Germinal center (tissue), 1 donor: ENCODE measurements around the gene CFAP68.

ENCODE experiments used
- DNase-seq: peaks from one replicate; pipeline ENCODE4 v3.0.0; 2012; ENCODE audit warnings: mixed read lengths, low spot score

CFAP68 gene

DNA sequence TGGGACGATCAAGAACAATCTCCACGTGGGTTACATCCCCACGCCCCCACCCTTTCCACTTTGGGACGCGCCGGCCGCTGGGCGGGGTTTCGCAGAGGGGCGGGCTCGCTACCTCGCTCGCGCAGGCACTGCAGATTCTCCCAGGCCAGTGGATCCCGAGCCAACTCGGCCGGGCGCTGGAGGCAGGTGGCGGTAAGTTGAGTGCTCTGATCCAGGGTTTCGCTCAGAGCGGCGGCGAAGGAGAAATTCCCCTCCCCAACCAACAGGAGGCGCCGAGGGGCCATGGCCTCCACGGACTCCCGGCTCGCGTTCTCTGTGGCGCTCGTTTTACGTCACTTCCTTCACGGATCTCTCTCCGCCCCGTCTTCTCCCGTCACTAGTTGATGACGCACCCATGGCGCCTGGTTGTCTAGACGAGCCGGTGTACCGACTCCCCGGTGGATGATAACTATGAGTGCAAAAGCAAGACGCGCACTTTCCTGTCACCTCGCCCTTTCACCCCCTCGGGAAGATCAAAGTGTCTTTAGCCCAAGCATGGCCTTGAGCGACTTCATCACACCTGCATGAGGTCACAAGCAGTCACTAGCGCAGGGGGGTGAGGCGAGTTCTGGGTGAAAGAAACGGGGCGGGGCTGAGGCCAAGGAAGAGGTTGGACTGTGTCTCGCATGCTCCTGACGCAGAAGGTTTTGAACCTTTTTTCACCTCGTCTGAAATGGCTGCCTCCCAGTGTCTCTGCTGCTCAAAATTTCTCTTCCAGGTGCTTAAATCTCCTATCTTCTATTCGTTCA lies at the start of gene CFAP68, which contains the start of gene FDXACB1:
Gene CFAP68, plus strand, starts transcription at position 693 of the 788 bp plus-strand sequence. Its CDS starts 20 bp downstream, at position 713.
Gene FDXACB1, minus strand, starts transcription at position 317 of the 788 bp plus-strand sequence. Its CDS starts 33 bp downstream, at position 284.
- peak; percentile 94 for DNase-seq

- no peak for DNase-seq
Observed at GRCh38 chr11:111833524-111833923, 45.8 kb upstream of the CFAP68 start.

DNA sequence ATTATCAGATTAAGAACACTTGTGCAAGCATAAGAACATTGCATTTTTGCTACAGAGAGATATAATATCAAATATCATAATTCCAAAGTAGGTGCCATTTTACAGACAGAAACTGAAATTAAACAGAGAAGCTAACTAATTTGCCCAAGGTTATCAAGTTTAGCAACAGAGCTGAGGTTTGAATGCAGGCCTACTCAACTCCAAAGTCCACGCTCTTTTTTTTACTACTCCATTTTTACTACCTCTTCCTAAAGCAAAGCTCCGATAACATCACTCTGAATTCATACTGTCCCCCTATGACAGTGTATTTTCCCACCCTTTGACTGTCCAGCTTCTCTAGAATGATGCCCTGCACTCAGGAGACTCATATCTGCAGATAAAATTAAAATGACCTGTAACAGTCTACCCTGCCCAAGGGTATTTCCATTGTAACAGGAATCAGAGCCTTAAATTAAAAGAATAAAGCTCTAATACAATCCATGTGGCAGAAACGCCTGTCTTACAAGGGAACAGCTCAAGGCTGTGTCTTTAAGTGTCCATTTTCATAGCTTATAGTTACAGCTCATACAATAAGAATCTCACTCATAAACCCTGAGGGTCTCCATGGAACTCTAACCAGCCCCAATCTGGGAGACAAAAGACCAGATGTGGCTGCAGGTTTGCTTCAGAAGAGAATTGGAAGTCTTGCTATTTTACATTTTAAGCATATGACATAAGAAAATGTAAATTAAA lies 44.7 kb upstream of the CFAP68 start:
- DNase-seq, result no peak

DNA sequence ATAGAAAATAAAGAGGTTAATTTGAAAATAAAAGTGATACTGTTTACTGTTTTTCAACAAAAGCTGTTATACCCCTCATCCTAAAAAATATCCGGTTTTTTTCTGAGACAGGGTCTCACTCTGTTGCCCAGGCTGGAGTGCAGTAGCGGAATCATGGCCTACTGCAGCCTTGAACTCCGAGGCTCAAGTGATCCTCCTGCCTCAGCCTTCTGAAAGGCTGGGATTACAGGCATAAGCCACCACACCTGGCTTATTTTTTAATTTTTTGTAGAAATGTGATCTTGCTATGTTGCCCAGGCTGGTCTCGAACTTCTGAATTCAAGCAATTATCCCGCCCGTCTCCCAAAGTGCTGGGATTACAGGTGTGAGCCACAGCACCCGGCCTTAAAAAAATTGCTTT lies 43.7 kb upstream of the CFAP68 start:
- no peak for DNase-seq

DNA sequence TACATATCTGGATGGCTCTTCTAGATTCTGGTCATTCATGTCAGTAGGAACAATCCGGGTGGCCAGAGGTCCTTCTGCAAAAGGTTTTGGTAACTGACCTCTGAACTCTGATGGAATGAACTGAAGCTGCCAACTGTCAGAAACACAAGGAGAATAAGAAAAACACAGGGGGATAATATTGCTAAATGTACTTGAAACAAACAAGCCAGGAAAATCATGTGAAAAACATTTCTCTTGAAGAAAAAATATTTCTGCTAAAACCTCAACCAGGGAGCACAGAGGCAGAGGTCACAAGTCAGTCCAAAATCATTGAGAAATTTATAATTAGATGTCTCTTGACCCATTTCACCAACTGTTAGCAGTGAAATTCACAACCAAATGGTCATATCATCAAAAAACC lies 43.2 kb upstream of the CFAP68 start:
- no peak for DNase-seq

GRCh38 chr11:111836721-111837120 lies 42.6 kb upstream of the CFAP68 start:
- no peak for DNase-seq

DNA sequence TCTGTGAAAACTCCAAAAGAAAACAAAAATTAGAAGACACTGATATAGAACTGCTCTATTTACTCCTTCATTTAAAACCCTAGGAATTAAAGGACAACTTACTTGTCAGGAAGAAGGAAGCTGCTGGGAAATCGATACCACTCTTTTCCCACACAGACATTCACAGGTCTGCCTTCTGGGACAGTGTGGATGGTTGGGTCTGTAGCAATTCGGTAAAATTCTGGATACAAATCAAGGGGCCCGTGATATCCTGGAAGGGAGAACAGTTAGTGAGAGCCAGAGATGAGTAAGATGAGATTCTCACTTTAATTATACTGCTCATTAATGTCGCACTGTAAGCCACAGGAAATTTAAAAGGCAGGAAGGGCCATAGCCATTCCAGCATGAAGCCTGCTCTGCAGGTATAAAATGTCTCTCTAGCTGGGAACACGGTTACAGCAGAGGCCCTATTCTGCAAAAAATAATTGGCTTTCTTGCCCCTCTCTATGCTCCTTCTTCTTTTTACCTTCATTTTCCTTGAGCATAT lies 41.9 kb upstream of the CFAP68 start:
- no peak for DNase-seq

DNA sequence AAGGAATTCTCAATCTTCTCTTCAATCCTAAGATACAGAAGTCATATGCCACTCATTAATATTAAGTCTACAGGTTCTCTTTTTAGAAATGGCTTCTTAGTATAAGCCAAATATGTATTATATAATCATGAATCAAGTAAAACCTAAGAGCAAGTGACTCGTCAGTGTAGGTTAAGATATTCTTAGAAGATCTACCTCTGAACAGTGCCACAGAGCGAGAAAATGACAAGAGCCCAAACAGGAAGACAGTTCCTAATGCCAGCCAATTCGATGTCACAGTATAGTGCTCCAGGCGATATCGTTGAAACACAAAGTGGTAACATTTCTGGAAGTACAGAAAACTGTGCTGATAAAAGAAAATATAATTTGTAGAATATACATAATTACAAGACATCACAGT lies 41.3 kb upstream of the CFAP68 start:
- DNase-seq, result no peak

DNA sequence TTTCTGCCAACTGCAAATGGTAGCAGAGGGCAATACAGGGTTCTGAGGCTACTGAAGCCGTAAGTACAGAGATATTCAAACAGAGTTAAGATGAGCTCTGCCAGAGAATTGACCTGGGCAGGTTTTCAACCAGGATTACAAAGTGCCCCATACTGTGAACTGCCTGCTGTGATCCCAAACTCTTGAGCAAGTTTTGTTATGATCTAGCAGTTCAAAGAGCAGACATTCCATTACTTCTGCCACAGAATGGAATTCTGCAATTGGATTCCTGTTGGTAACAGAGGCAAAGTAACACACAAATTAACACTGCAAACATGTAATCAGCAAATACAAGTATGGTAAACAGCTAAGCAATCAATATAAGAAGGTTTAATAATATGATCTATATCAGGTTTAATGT lies 39.2 kb upstream of the CFAP68 start:
- no peak for DNase-seq

- DNase-seq, result peak; percentile 72
Observed at GRCh38 chr11:111841370-111842053, 37.8 kb upstream of the CFAP68 start.

DNA sequence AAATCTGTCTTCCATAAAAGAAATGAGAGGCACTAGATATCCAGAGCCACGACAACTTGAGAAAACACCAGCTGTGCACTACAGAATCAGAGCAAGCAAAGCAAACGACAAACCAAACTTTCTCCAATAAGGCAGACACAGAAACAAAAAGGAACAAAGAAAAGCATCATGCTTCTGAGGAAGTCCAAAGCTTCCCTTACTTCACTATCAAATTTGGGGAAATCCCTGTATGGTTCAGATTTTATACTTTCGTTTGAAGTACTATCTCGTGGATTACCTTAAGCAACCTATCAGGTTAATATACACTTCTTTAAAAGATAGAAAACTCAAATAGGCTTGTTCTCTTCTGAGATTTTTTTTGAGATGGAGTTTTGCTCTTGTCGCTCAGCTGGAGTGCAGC lies 35.7 kb upstream of the CFAP68 start:
- DNase-seq, result no peak

- no peak for DNase-seq
Observed at GRCh38 chr11:111845276-111846028, 33.9 kb upstream of the CFAP68 start.

DNA sequence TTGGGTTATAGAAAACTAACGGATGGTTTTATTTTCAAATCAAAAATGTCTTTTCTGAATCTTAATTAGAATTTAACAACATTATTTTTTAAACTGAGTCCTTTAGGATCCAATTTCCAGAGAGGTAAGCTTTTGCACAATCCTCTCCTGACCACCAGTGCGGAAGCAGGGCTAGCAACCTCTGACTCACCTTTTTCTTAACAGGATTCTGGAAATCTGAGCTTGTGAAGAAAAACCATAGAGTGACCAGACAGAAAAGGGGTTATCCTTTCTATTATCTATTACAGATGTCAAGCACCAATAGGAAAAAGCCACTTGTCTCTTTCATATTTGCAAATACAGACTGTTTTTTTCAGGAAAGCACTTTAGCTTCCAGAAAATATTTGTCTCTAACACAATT lies 33.3 kb upstream of the CFAP68 start:
- DNase-seq, result no peak

DNA sequence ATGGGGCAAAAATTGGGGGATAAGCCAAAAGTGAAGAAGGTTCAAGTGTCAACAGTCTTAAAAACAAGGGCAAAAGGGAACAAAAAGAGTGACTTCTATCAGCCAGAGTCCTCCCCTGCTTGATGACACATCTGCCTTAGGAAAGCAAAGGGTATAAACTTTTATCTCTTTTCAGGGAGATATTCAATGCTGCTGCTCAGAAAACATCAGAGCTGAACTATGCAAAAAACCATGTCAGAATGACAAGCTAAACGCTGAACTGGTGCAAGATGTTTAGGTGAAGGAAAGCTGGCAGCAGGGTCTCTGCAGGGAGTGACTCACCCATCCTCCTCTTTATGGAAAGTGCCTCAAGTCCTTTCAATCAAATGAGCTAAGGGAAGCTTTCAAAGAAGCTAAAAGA lies 32.7 kb upstream of the CFAP68 start:
- DNase-seq, result no peak

GRCh38 chr11:111849631-111850030 lies 29.7 kb upstream of the CFAP68 start:
- no peak for DNase-seq

DNA sequence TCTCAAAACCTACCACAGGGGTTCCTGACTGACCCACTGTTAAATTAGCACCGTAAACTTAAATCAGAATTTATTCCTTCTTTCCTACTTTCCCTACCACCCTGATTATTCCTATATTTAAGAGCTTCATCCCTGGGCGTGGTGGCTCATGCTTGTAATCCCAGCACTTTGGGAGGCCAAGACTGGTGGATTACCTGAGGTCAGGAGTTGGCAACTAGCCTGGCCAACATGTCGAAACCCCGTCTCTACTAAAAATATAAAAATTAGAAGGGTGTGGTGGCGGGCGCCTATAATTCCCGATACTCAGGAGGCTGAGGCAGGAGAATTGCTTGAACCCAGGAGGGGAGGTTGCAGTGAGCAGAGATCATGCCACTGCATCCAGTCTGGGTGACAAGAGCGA lies 28.3 kb upstream of the CFAP68 start:
- no peak for DNase-seq

- DNase-seq, result no peak
Observed at GRCh38 chr11:111851636-111852035, 27.7 kb upstream of the CFAP68 start.

- DNase-seq, result no peak
Observed at GRCh38 chr11:111852103-111852502, 27.2 kb upstream of the CFAP68 start.

GRCh38 chr11:111855506-111855905 lies 23.8 kb upstream of the CFAP68 start:
- DNase-seq, result no peak

- no peak for DNase-seq
Observed at GRCh38 chr11:111860257-111860656, 19.1 kb upstream of the CFAP68 start.

GRCh38 chr11:111870113-111870512 lies 9.2 kb upstream of the CFAP68 start:
- DNase-seq, result no peak

DNA sequence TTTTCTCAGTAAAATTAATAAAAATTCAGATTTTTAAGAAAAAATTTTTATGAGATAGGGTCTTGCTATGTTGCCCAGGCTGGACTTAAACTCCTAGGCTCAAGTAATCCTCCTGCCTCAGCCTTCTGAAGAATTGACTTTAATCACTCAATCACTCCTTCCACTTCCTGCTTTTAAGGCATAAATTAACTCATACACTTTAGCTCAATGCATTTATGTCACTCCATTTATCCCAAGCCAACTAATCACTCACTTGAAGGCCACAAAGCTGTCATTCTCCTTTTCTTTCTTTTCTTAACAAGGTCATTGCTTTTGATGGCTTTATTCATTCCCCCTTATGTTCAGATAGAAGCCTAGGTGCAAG lies 8.8 kb upstream of the CFAP68 start:
- no peak for DNase-seq
